Endodermal cell (in vitro differentiated cells): ENCODE results near the gene RASL10B. TPM values are rescaled to one million over a fixed set of nuclear protein-coding genes. Genes with fewer than 3 reads are reported as not detected.
"Not testable (repeated sequence)": the region's sequence is repeated elsewhere in the genome, so short reads cannot be mapped to it uniquely, and the experiment has no call there.

Experiments used
- DNase-seq: peaks from one replicate; pipeline ENCODE4 v3.0.0-alpha.2; 2017
- H3K27ac ChIP-seq: 2 replicates; pipeline ENCODE4 v1.5.1; 2013; ENCODE audit warnings: mild to moderate bottlenecking, low read depth, low read length, moderate library complexity
- H3K27me3 ChIP-seq: 2 replicates; pipeline ENCODE4 v1.6.1; 2013; ENCODE audit warnings: mild to moderate bottlenecking, low read length, moderate library complexity; ENCODE audit not compliant: insufficient read depth, control insufficient read depth, poor library complexity, severe bottlenecking
- H3K36me3 ChIP-seq: 2 replicates; pipeline ENCODE4 v1.7.0; 2013; ENCODE audit warnings: mild to moderate bottlenecking, low read length, moderate library complexity; ENCODE audit not compliant: control insufficient read depth, insufficient read depth
- H3K4me1 ChIP-seq: one replicate; pipeline ENCODE4 v1.7.0; 2013; ENCODE audit warnings: low read length; ENCODE audit not compliant: control insufficient read depth, insufficient read depth
- H3K4me3 ChIP-seq: 2 replicates; pipeline ENCODE4 v1.5.1; 2013; ENCODE audit warnings: mild to moderate bottlenecking, low read length, moderate library complexity
- H3K9ac ChIP-seq: 2 replicates; pipeline ENCODE4 v1.6.1; 2013; ENCODE audit warnings: mild to moderate bottlenecking, low read length, moderate library complexity; ENCODE audit not compliant: poor library complexity, severe bottlenecking; ENCODE audit errors: extremely low read depth
- H3K9me3 ChIP-seq: 2 replicates; pipeline ENCODE4 v1.6.1; 2013; ENCODE audit warnings: mild to moderate bottlenecking, low read length, moderate library complexity; ENCODE audit not compliant: control insufficient read depth
- H3K27ac Mint-ChIP-seq: 2 replicates; pipeline ENCODE4 v1.8.0; 2020; ENCODE audit warnings: mixed read lengths
- H3K27me3 Mint-ChIP-seq: 2 replicates; pipeline ENCODE4 v1.8.0; 2021; ENCODE audit warnings: mild to moderate bottlenecking, mixed read lengths; ENCODE audit not compliant: insufficient read depth
- H3K36me3 Mint-ChIP-seq: 2 replicates; pipeline ENCODE4 v1.8.0; 2020; ENCODE audit warnings: low read depth, mixed read lengths
- H3K4me1 Mint-ChIP-seq: 2 replicates; pipeline ENCODE4 v1.8.0; 2020; ENCODE audit warnings: mixed read lengths
- H3K4me3 Mint-ChIP-seq: 2 replicates; pipeline ENCODE4 v1.8.0; 2020; ENCODE audit warnings: mild to moderate bottlenecking, moderate library complexity, mixed read lengths
- H3K9me3 Mint-ChIP-seq: 2 replicates; pipeline ENCODE4 v1.8.0; 2020; ENCODE audit warnings: mild to moderate bottlenecking, mixed read lengths
- CTCF ChIP-seq: fragments of 200-600 bp; sonication (generic); conservative IDR thresholded peaks from 2 replicates; pipeline ENCODE4 v1.5.0; 2021; ENCODE audit warnings: antibody characterized with exemption, mild to moderate bottlenecking
- whole genome bisulfite sequencing, 2 experiments: methylation state at CpG; one replicate each; pipeline versions ENCODE4 v1.1.5 to v1.1.7; 2013; ENCODE audit warnings: missing lambda C conversion rate in 2 of 2, mixed read lengths in 1 of 2; ENCODE audit not compliant: insufficient coverage in 1 of 2, insufficient read length in 1 of 2; 5-methylcytosine and 5-hydroxymethylcytosine counted together
- total RNA-seq, 2 donors: library from RNA; stranded (reverse); fragmentation: NEBNext Ultra II Directional in 1 of 2; extraction: Animal tissue kit (Norgen Biotek cat#: 25700) in 1 of 2; gene quantifications; 2 replicates in 1 of 2; 3 replicates in 1 of 2; pipeline ENCODE4 v1.2.1, GENCODE V29; 2021

The RASL10B gene
- total RNA-seq, 2 donors from 2014 or later: 28.6 to 31.9 TPM

GRCh38 chr17:35701491-35701890, 29.9 kb upstream of the RASL10B start:
- TF ChIP-seq CTCF: no peak
- no peak for DNase-seq
- Mint-ChIP-seq H3K9me3 (no peaks in the 10 kb centered on the region), H3K27me3 (no peaks in the 10 kb centered on the region), H3K27ac (no peak overlapping the region), H3K4me1 (peaks cover 31% of the 10 kb centered on the region), H3K36me3 (peaks cover 15% of the 10 kb centered on the region), H3K4me3 (no peak overlapping the region)
- H3K4me3 ChIP-seq: no peak overlapping the region
- H3K9ac ChIP-seq: no peak overlapping the region
- H3K36me3 ChIP-seq: peaks cover 38% of the 10 kb centered on the region
- no peaks in the 10 kb centered on the region for H3K27me3 ChIP-seq
- H3K4me1 ChIP-seq: no peaks in the 10 kb centered on the region
- WGBS, 2 experiments: 96 to 100% methylated on average over 4 to 5 of the region's 5 CpGs
- no peak overlapping the region for H3K27ac ChIP-seq
- no peaks in the 10 kb centered on the region for H3K9me3 ChIP-seq

- H3K27me3 ChIP-seq, H3K9me3 Mint-ChIP-seq, H3K27ac ChIP-seq, H3K4me3 Mint-ChIP-seq, H3K4me3 ChIP-seq, H3K27ac Mint-ChIP-seq, H3K4me1 ChIP-seq, DNase-seq, H3K27me3 Mint-ChIP-seq, H3K9ac ChIP-seq, H3K9me3 ChIP-seq: not testable (repeated sequence)
- peaks cover 17% of the 10 kb centered on the region for H3K36me3 Mint-ChIP-seq
- H3K36me3 ChIP-seq: peaks cover 29% of the 10 kb centered on the region
- H3K4me1 Mint-ChIP-seq: peaks cover 22% of the 10 kb centered on the region
- WGBS, 2 experiments: 93 to 100% methylated on average over 1 to 2 of the region's 2 CpGs
These were observed 28.1 kb upstream of the RASL10B start for GRCh38 chr17:35703308-35703707.

GRCh38 chr17:35705230-35705629, 26.2 kb upstream of the RASL10B start:
- H3K4me1 ChIP-seq: peaks cover 4% of the 10 kb centered on the region
- Mint-ChIP-seq H3K27ac (no peak overlapping the region), H3K9me3 (no peaks in the 10 kb centered on the region), H3K36me3 (peaks cover 29% of the 10 kb centered on the region), H3K27me3 (no peaks in the 10 kb centered on the region), H3K4me1 (peaks cover 22% of the 10 kb centered on the region), H3K4me3 (no peak overlapping the region)
- DNase-seq: no peak
- no peaks in the 10 kb centered on the region for H3K9me3 ChIP-seq
- WGBS, 2 experiments: 80% methylated on average over 1 of the region's 1 CpG; no CpG with 5 or more reads in 1 of the 2 experiments
- H3K4me3 ChIP-seq: no peak overlapping the region
- H3K27ac ChIP-seq: no peak overlapping the region
- no peak for TF ChIP-seq CTCF
- H3K36me3 ChIP-seq: peaks cover 37% of the 10 kb centered on the region
- H3K27me3 ChIP-seq: no peaks in the 10 kb centered on the region
- no peak overlapping the region for H3K9ac ChIP-seq

GRCh38 chr17:35705705-35706104, 25.7 kb upstream of the RASL10B start:
- TF ChIP-seq CTCF: no peak
- Histone ChIP-seq H3K9me3 (no peaks in the 10 kb centered on the region), H3K9ac (no peak overlapping the region), H3K4me1 (peaks cover 4% of the 10 kb centered on the region), H3K36me3 (peaks cover 39% of the 10 kb centered on the region), H3K4me3 (no peak overlapping the region), H3K27me3 (no peaks in the 10 kb centered on the region), H3K27ac (no peak overlapping the region)
- Mint-ChIP-seq H3K4me3 (no peak overlapping the region), H3K27ac (no peak overlapping the region), H3K27me3 (no peaks in the 10 kb centered on the region), H3K4me1 (peaks cover 22% of the 10 kb centered on the region), H3K36me3 (peaks cover 34% of the 10 kb centered on the region), H3K9me3 (no peaks in the 10 kb centered on the region)
- 75 to 76% methylated on average over 5 of the region's 5 CpGs for WGBS, 2 experiments
- DNase-seq: no peak
